ENCODE results near the gene ORAI3.

- TF ChIP-seq POLR2A (IDR thresholded peaks at IDR 0.05; ENCODE audit: low read length) (peak; percentile 50), CTCF (IDR thresholded peaks at IDR 0.05) (no peak), HOXA7 (CRISPR knock-in tag; IDR thresholded peaks at IDR 0.05) (no peak), SMC3 (IDR thresholded peaks at IDR 0.05) (no peak), RFX5 (IDR thresholded peaks at IDR 0.05) (no peak), MYC (IDR thresholded peaks at IDR 0.05; ENCODE audit: borderline replicate concordance, low read length) (no peak), POLR2AphosphoS2 (conservative IDR thresholded peaks at IDR 0.05; ENCODE audit: low read length) (no peak), BHLHE40 (IDR thresholded peaks at IDR 0.05; ENCODE audit: low read depth, low read length) (no peak), RAD21 (conservative IDR thresholded peaks at IDR 0.05 in 1 of 2, IDR thresholded peaks at IDR 0.05 in 1 of 2) (no peak), PBX3 (IDR thresholded peaks at IDR 0.05) (no peak), RCOR1 (IDR thresholded peaks at IDR 0.05; ENCODE audit: low read depth, low read length) (no peak)
Observed at GRCh38 chr16:30923554-30924075, 25.3 kb upstream of the ORAI3 start, which contains the start of gene FBXL19.
